Measurements from ENCODE around the gene ARFRP1. TPM values are rescaled to one million over a fixed set of nuclear protein-coding genes. Genes with fewer than 3 reads are reported as not detected.
A peak's percentile ranks its signal among the peaks of the same experiment; 100 is the strongest.

Gene ARFRP1
- total and polyA plus RNA-seq, 2 of the 13 experiments (the other 11 are each of a cell fraction or from before 2014, with no cell fraction given): 32.0 to 51.1 TPM

DNA sequence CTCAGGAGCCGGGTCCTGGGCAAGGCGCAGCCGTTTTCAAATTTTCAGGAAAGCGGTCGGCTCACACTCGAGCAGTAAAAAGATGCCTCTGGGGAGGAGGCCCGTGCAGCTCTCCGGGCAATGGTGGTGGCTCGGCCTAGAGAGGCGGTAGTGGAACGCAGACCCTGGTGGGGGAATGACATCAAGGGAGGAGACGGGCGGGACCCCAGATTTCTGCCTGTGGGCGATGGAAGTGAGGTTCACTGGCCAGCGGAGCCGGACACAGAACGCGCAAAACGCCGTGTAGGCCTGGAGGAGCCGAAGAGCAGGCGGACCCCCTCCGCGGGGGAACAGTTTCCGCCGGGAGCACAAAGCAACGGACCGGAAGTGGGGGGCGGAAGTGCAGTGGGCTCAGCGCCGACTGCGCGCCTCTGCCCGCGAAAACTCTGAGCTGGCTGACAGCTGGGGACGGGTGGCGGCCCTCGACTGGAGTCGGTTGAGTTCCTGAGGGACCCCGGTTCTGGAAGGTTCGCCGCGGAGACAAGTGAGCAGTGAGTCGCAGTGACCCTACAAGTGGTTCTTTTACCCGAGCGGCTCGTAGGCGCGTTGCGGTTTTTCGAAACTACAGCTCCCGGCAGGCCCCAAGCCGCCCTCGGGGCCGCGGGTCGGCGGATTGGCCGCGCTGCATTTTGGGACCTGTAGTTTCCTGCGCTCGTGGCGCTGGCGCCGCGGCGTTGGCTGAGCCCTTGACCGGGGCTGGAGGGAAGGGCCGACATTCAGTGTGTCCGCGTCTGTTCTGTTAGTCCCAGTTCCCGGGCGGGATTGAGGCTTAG is 49.6 kb downstream of the ARFRP1 start, which contains the start of gene RTEL1 (continued):
- TF ChIP-seq, protein P1, sequence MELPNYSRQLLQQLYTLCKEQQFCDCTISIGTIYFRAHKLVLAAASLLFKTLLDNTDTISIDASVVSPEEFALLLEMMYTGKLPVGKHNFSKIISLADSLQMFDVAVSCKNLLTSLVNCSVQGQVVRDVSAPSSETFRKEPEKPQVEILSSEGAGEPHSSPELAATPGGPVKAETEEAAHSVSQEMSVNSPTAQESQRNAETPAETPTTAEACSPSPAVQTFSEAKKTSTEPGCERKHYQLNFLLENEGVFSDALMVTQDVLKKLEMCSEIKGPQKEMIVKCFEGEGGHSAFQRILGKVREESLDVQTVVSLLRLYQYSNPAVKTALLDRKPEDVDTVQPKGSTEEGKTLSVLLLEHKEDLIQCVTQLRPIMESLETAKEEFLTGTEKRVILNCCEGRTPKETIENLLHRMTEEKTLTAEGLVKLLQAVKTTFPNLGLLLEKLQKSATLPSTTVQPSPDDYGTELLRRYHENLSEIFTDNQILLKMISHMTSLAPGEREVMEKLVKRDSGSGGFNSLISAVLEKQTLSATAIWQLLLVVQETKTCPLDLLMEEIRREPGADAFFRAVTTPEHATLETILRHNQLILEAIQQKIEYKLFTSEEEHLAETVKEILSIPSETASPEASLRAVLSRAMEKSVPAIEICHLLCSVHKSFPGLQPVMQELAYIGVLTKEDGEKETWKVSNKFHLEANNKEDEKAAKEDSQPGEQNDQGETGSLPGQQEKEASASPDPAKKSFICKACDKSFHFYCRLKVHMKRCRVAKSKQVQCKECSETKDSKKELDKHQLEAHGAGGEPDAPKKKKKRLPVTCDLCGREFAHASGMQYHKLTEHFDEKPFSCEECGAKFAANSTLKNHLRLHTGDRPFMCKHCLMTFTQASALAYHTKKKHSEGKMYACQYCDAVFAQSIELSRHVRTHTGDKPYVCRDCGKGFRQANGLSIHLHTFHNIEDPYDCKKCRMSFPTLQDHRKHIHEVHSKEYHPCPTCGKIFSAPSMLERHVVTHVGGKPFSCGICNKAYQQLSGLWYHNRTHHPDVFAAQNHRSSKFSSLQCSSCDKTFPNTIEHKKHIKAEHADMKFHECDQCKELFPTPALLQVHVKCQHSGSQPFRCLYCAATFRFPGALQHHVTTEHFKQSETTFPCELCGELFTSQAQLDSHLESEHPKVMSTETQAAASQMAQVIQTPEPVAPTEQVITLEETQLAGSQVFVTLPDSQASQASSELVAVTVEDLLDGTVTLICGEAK (IDR thresholded peaks at IDR 0.05): peak; percentile 98
- TF ChIP-seq, protein P1 (CRISPR knock-in tag; IDR thresholded peaks at IDR 0.05): no peak; the same call in none of the 2 replicates
- TF ChIP-seq, protein P2, sequence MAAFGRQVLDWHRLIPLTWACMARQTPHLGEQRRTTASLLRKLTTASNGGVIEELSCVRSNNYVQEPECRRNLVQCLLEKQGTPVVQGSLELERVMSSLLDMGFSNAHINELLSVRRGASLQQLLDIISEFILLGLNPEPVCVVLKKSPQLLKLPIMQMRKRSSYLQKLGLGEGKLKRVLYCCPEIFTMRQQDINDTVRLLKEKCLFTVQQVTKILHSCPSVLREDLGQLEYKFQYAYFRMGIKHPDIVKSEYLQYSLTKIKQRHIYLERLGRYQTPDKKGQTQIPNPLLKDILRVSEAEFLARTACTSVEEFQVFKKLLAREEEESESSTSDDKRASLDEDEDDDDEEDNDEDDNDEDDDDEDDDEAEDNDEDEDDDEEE (CRISPR knock-in tag; IDR thresholded peaks at IDR 0.05): 0 out of 2 replicates have a peak, but pooled peaks have one; percentile 17
- TF ChIP-seq, protein P3, sequence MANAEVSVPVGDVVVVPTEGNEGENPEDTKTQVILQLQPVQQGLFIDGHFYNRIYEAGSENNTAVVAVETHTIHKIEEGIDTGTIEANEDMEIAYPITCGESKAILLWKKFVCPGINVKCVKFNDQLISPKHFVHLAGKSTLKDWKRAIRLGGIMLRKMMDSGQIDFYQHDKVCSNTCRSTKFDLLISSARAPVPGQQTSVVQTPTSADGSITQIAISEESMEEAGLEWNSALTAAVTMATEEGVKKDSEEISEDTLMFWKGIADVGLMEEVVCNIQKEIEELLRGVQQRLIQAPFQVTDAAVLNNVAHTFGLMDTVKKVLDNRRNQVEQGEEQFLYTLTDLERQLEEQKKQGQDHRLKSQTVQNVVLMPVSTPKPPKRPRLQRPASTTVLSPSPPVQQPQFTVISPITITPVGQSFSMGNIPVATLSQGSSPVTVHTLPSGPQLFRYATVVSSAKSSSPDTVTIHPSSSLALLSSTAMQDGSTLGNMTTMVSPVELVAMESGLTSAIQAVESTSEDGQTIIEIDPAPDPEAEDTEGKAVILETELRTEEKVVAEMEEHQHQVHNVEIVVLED (CRISPR knock-in tag; IDR thresholded peaks at IDR 0.05; ENCODE audit: borderline replicate concordance): peak; percentile 95
- TF ChIP-seq NFE2L2 (IDR thresholded peaks at IDR 0.05; ENCODE audit: low read length): no peak; the same call in 1 of the 2 replicates
- peak; percentile 69 for TF ChIP-seq ZNF629 (CRISPR knock-in tag; conservative IDR thresholded peaks at IDR 0.05)
- peak; percentile 72; the same call in 1 of the 2 replicates for TF ChIP-seq HNRNPL (IDR thresholded peaks at IDR 0.05; ENCODE audit: low read depth, low read length)
- TF ChIP-seq ZNF839 (CRISPR knock-in tag; IDR thresholded peaks at IDR 0.05; ENCODE audit: borderline replicate concordance): no peak
- TF ChIP-seq RELA (CRISPR knock-in tag; IDR thresholded peaks at IDR 0.05): peak; percentile 89; the same call in 1 of the 2 replicates
- TF ChIP-seq HDAC2 (CRISPR knock-in tag; IDR thresholded peaks at IDR 0.05): peak; percentile 95
- TF ChIP-seq TOE1 (CRISPR knock-in tag; IDR thresholded peaks at IDR 0.05): peak; percentile 92
- TF ChIP-seq, protein P4, sequence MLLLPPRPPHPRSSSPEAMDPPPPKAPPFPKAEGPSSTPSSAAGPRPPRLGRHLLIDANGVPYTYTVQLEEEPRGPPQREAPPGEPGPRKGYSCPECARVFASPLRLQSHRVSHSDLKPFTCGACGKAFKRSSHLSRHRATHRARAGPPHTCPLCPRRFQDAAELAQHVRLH (CRISPR knock-in tag; IDR thresholded peaks at IDR 0.05; ENCODE audit: borderline replicate concordance, low read depth): peak; percentile 89
- TF ChIP-seq, protein P5, sequence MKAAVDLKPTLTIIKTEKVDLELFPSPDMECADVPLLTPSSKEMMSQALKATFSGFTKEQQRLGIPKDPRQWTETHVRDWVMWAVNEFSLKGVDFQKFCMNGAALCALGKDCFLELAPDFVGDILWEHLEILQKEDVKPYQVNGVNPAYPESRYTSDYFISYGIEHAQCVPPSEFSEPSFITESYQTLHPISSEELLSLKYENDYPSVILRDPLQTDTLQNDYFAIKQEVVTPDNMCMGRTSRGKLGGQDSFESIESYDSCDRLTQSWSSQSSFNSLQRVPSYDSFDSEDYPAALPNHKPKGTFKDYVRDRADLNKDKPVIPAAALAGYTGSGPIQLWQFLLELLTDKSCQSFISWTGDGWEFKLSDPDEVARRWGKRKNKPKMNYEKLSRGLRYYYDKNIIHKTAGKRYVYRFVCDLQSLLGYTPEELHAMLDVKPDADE (CRISPR knock-in tag; IDR thresholded peaks at IDR 0.05): peak; percentile 97; the same call in 1 of the 2 replicates
- peak; percentile 85 for TF ChIP-seq TEAD2 (CRISPR knock-in tag; IDR thresholded peaks at IDR 0.05)
